A549 (cell line): ENCODE measurements around the gene TBC1D24. TPM values are rescaled to one million over a fixed set of nuclear protein-coding genes. Genes with fewer than 3 reads are reported as not detected.

Source experiments
- ATAC-seq, 2 experiments: fragments of 200-7000 bp in 1 of 2; fragments of >200 bp in 1 of 2; cut with Nextera tagmentation in 1 of 2; cut with Tn5 transposase in 1 of 2; 3 replicates each; pipeline versions ENCODE4 v1.8.0 to v1.9.1; 2018 to 2020; ENCODE audit warnings: mild to moderate bottlenecking in 1 of 2, moderate library complexity in 1 of 2
- CTCF ChIA-PET: fragments of 300-600 bp; sonication (Branson Sonifier 250); formaldehyde crosslinking; extraction: SDS; loops from one replicate; lab custom pipeline; 2021; ENCODE audit warnings: antibody characterized with exemption, inconsistent platforms; lab: Yijun Ruan, JAX
- POLR2A ChIA-PET: fragments of 350-600 bp; formaldehyde crosslinking; extraction: SDS; loops from one replicate; lab custom pipeline; 2021; ENCODE audit warnings: antibody characterized with exemption, inconsistent platforms; lab: Yijun Ruan, JAX
- DNase-seq, 2 experiments: peaks; one replicate each; pipeline versions ENCODE4 v3.0.0 to v3.0.0-alpha.2; 2011 to 2016; ENCODE audit warnings: low read depth in 1 of 2, low spot score in 1 of 2
- FAIRE-seq: peaks from 2 replicates; lab custom pipeline; 2011; peaks lifted over from hg19 to GRCh38; lab: Jason Lieb, UNC
- H3K27ac ChIP-seq, 2 experiments: fragments of >200 bp; sonication (Bioruptor Twin); formaldehyde crosslinking; 3 replicates each; pipeline ENCODE4 v1.5.1; 2016 to 2017
- H3K4me1 ChIP-seq: fragments of >200 bp; sonication (Bioruptor Twin); formaldehyde crosslinking; 3 replicates; pipeline ENCODE4 v1.6.1; 2016
- H3K4me2 ChIP-seq: fragments of >200 bp; sonication (Bioruptor Twin); formaldehyde crosslinking; 3 replicates; pipeline ENCODE4 v1.6.1; 2016
- H3K4me3 ChIP-seq: fragments of >200 bp; sonication (Bioruptor Twin); formaldehyde crosslinking; 3 replicates; pipeline ENCODE4 v1.5.1; 2016
- H3K9me3 ChIP-seq: fragments of >200 bp; sonication (Bioruptor Twin); formaldehyde crosslinking; 3 replicates; pipeline ENCODE4 v1.6.1; 2016
- CBX2 ChIP-seq: fragments of 200-600 bp; sonication (generic); IDR thresholded peaks from 2 replicates; pipeline ENCODE4 v1.6.1; 2016; ENCODE audit warnings: low read depth, mild to moderate bottlenecking, borderline replicate concordance
- CEBPB ChIP-seq, 2 experiments: fragments of >200 bp in 1 of 2; sonication (Bioruptor Twin) in 1 of 2; formaldehyde crosslinking in 1 of 2; IDR thresholded peaks; 2 replicates each; pipeline ENCODE4 v1.6.1; 2012 to 2016
- EHF ChIP-seq: fragments of 250-450 bp; sonication (Bioruptor Pico); IDR thresholded peaks from 2 replicates; pipeline ENCODE4 v1.5.0; 2020; ENCODE audit warnings: mild to moderate bottlenecking
- FOSL2 ChIP-seq, 2 experiments: fragments of 450-650 bp in 1 of 2; fragments of >200 bp in 1 of 2; sonication (Bioruptor Twin) in 1 of 2; formaldehyde crosslinking; IDR thresholded peaks; 2 replicates each; pipeline versions ENCODE4 v1.5.0 to v1.6.1; 2016 to 2020; ENCODE audit warnings: mild to moderate bottlenecking in 1 of 2, moderate library complexity in 1 of 2
- GATA3 ChIP-seq: IDR thresholded peaks from 2 replicates; pipeline ENCODE4 v1.6.1; 2012; ENCODE audit warnings: borderline replicate concordance
- HEYL ChIP-seq: fragments of 250-450 bp; sonication (Bioruptor Pico); IDR thresholded peaks from 2 replicates; pipeline ENCODE4 v1.8.0; 2021; ENCODE audit warnings: mild to moderate bottlenecking, moderate library complexity
- HOXB13 ChIP-seq: fragments of 250-450 bp; sonication (Bioruptor Pico); IDR thresholded peaks from 2 replicates; pipeline ENCODE4 v1.5.0; 2020; ENCODE audit warnings: low read depth, mild to moderate bottlenecking, moderate library complexity
- MYC ChIP-seq: IDR thresholded peaks from 2 replicates; pipeline ENCODE4 v1.6.1; 2012; ENCODE audit warnings: mild to moderate bottlenecking, inconsistent platforms, low read length, improper control_type of control experiment, borderline replicate concordance
- NFE2L2 ChIP-seq: fragments of 150-350 bp; conservative IDR thresholded peaks from 2 replicates; pipeline ENCODE4 v1.6.1; 2014; ENCODE audit warnings: low read length
- NPAS2 ChIP-seq: fragments of 250-450 bp; sonication (Bioruptor Pico); IDR thresholded peaks from 2 replicates; pipeline ENCODE4 v1.8.0; 2022; ENCODE audit warnings: mild to moderate bottlenecking, moderate library complexity, borderline replicate concordance
- PHF8 ChIP-seq: fragments of 200-600 bp; sonication (generic); IDR thresholded peaks from 2 replicates; pipeline ENCODE4 v1.6.1; 2016; ENCODE audit warnings: low read depth, mild to moderate bottlenecking, antibody characterized with exemption, moderate library complexity, borderline replicate concordance
- POLR2A ChIP-seq: IDR thresholded peaks from 2 replicates; pipeline ENCODE4 v1.6.1; 2012; ENCODE audit warnings: mild to moderate bottlenecking, low read length
- RAD21 ChIP-seq, 2 experiments: fragments of >200 bp in 1 of 2; sonication (Bioruptor Twin) in 1 of 2; formaldehyde crosslinking in 1 of 2; IDR thresholded peaks in 1 of 2; conservative IDR thresholded peaks in 1 of 2; 2 replicates in 1 of 2; 3 replicates in 1 of 2; pipeline ENCODE4 v1.6.1; 2012 to 2018; ENCODE audit warnings: inconsistent platforms in 1 of 2
- RNF2 ChIP-seq: fragments of 200-600 bp; sonication (generic); IDR thresholded peaks from 2 replicates; pipeline ENCODE4 v1.6.1; 2016; ENCODE audit warnings: low read depth, mild to moderate bottlenecking, antibody characterized with exemption, moderate library complexity, borderline replicate concordance
- SMC3 ChIP-seq: fragments of >200 bp; sonication (Bioruptor Twin); formaldehyde crosslinking; IDR thresholded peaks from 3 replicates; pipeline ENCODE4 v1.6.1; 2018; ENCODE audit warnings: inconsistent platforms
- SREBF2 ChIP-seq: fragments of 450-650 bp; IDR thresholded peaks from 2 replicates; pipeline ENCODE4 v1.6.1; 2014; ENCODE audit warnings: mild to moderate bottlenecking, moderate library complexity
- TFCP2L1 ChIP-seq: fragments of 250-450 bp; sonication (Bioruptor Pico); IDR thresholded peaks from 2 replicates; pipeline ENCODE4 v1.5.0; 2021; ENCODE audit warnings: mild to moderate bottlenecking
- WGBS: methylation state at CpG from one replicate; pipeline ENCODE4 v1.1.6; 2017; ENCODE audit errors: missing lambda C conversion rate; 5-methylcytosine and 5-hydroxymethylcytosine counted together
- polyA plus RNA-seq, 4 experiments: library from polyadenylated mRNA; depleted of rRNA in 3 of 4; stranded (reverse); fragments of >200 nt; fragmentation: RNase III in 1 of 4; extraction: RNeasy Plus Mini Kit Qiagen cat#74134 plus additional on column Dnase treatment in 1 of 4; gene quantifications; 2 replicates in 3 of 4; 3 replicates in 1 of 4; pipeline ENCODE4 v1.2.3, GENCODE V29; 2011 to 2017
- TF ChIP-seq, protein P1 (sequence below): fragments of 200-600 bp; sonication (generic); IDR thresholded peaks from 2 replicates; pipeline ENCODE4 v1.6.1; 2016; ENCODE audit warnings: antibody characterized with exemption, mild to moderate bottlenecking, moderate library complexity
- TF ChIP-seq, protein P2 (sequence below): fragments of >200 bp; sonication (Bioruptor Twin); formaldehyde crosslinking; IDR thresholded peaks from 3 replicates; pipeline ENCODE4 v1.5.1; 2016

The TBC1D24 gene
- polyA plus RNA-seq, 2 of the 4 experiments (the other 2 are of a cell fraction): 4.2 to 7.3 TPM

DNA sequence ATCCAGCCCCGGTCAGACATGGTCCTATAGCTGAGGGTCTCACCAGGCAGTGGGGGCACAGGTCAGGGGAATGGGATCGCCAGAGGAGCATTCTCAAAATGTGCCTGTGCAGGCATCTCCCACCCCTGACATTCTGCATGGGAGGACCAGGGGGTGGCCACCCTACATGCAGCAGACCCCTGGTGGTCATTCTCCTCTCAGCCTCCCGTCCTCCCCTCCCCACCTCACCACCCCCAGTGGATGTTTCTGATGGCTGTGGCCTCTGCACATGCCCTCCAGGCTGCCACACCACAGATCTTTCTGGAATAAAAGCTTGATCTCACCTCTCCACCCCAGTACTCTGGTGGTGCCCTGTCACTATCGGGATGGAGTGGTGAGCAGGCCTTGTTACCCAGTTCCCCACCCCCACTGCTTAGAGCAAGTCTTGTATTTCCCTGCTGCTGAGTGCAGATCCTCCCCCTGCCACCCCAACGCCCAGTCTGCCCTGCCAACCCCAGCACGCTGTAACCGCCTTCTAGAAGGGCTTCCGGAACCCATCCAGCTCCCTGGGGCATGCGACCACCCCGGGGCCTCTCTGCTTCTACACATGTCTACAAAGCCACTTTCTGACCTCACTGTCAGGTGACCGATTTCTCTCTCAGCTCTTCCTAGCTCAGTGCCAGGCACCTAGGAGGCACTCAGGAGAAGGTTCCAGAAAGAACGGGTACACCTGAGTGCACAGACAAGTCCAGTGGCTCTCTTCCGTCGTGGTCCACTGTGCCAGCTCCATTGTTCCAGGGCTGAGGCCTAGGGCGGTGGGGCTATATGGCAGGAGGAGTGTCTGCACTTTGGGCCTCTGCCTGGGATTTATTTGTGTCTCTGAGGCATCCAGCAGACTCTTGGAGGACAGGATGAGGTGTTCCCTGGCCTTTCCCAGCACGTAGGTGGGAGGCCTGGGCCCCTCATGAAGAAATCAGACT, 9.3 kb downstream of the TBC1D24 start:
- TF ChIP-seq, protein P1, sequence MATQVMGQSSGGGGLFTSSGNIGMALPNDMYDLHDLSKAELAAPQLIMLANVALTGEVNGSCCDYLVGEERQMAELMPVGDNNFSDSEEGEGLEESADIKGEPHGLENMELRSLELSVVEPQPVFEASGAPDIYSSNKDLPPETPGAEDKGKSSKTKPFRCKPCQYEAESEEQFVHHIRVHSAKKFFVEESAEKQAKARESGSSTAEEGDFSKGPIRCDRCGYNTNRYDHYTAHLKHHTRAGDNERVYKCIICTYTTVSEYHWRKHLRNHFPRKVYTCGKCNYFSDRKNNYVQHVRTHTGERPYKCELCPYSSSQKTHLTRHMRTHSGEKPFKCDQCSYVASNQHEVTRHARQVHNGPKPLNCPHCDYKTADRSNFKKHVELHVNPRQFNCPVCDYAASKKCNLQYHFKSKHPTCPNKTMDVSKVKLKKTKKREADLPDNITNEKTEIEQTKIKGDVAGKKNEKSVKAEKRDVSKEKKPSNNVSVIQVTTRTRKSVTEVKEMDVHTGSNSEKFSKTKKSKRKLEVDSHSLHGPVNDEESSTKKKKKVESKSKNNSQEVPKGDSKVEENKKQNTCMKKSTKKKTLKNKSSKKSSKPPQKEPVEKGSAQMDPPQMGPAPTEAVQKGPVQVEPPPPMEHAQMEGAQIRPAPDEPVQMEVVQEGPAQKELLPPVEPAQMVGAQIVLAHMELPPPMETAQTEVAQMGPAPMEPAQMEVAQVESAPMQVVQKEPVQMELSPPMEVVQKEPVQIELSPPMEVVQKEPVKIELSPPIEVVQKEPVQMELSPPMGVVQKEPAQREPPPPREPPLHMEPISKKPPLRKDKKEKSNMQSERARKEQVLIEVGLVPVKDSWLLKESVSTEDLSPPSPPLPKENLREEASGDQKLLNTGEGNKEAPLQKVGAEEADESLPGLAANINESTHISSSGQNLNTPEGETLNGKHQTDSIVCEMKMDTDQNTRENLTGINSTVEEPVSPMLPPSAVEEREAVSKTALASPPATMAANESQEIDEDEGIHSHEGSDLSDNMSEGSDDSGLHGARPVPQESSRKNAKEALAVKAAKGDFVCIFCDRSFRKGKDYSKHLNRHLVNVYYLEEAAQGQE: no peak
- TF ChIP-seq HOXB13 (CRISPR knock-in tag): no peak
- TF ChIP-seq FOSL2 (IDR thresholded peaks at IDR 0.05): no peak
- TF ChIP-seq FOSL2 (CRISPR knock-in tag; IDR thresholded peaks at IDR 0.05): no peak
- no peak for TF ChIP-seq SMC3
- TF ChIP-seq NFE2L2: no peak
- TF ChIP-seq MYC: no peak
- TF ChIP-seq CBX2: no peak
- TF ChIP-seq, all 56 proteins: peak for 0
- Histone ChIP-seq H3K4me1 (no peaks in the 10 kb centered on the region), H3K4me2 (no peak overlapping the region), H3K4me3 (no peak overlapping the region), H3K9me3 (no peaks in the 10 kb centered on the region), H3K27ac (no peak overlapping the region)
- WGBS: 86% methylated on average over 10 of the region's 16 CpGs
- FAIRE-seq (no peak), ATAC-seq (no peak; a peak in 1 of 6 replicates), DNase-seq (no peak)
- CTCF ChIA-PET: interaction anchor here (1.1 to 13.5 kb wide), 2 partner anchors 16 to 144 kb away, joined by 5 to 98 read pairs; partner anchors contain the start of gene ABCA3
- POLR2A ChIA-PET: no interaction called here

DNA sequence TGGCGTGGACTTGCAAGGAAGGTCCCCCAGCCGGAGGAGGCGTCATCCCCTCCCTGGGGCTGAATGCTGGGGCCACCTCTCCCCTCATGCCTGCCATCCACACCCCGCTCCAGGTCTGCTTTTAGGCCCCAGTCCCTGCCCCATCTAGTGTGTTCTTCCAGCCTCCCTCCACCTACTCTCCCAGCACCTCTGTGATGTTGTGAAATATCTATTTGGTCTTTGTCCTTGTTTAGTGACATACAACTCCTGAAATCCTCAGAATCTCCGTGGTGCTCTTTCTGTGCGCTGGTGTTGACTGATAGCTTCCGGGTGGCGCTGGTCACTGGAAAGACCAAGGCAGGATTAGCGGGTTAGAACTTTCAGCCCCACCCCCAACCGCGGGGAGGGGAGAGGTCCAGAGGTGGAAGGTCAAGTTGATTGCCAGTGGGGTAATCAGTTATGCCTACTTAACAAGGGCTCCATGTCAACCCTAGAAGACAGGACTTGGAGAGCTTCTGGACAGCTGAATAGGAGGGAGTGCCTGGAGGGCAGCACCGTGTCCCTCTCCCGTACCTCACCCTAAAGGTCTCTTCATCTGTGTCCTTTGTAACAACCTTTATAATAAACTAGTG, 10.1 kb downstream of the TBC1D24 start:
- Histone ChIP-seq H3K4me3 (no peak overlapping the region), H3K4me1 (no peaks in the 10 kb centered on the region), H3K27ac (no peak overlapping the region), H3K9me3 (no peaks in the 10 kb centered on the region), H3K4me2 (no peak overlapping the region)
- ATAC-seq (no peak), DNase-seq (no peak), FAIRE-seq (no peak)
- POLR2A ChIA-PET: interaction anchor here (1.3 kb wide), 1 partner anchor 10 kb away, joined by 3 read pairs; the partner anchor contains the start of gene TBC1D24
- CTCF ChIA-PET: interaction anchor here (1.1 to 13.5 kb wide), 2 partner anchors 16 to 145 kb away, joined by 5 to 98 read pairs; partner anchors contain the start of gene ABCA3
- 86% methylated on average over 13 of the region's 13 CpGs for WGBS
- TF ChIP-seq CEBPB (IDR thresholded peaks at IDR 0.05) (no peak), POLR2A (no peak), SREBF2 (no peak), HEYL (CRISPR knock-in tag) (no peak), NPAS2 (CRISPR knock-in tag) (no peak), RAD21 (conservative IDR thresholded peaks at IDR 0.05 in 1 of 2, IDR thresholded peaks at IDR 0.05 in 1 of 2) (no peak)

DNA sequence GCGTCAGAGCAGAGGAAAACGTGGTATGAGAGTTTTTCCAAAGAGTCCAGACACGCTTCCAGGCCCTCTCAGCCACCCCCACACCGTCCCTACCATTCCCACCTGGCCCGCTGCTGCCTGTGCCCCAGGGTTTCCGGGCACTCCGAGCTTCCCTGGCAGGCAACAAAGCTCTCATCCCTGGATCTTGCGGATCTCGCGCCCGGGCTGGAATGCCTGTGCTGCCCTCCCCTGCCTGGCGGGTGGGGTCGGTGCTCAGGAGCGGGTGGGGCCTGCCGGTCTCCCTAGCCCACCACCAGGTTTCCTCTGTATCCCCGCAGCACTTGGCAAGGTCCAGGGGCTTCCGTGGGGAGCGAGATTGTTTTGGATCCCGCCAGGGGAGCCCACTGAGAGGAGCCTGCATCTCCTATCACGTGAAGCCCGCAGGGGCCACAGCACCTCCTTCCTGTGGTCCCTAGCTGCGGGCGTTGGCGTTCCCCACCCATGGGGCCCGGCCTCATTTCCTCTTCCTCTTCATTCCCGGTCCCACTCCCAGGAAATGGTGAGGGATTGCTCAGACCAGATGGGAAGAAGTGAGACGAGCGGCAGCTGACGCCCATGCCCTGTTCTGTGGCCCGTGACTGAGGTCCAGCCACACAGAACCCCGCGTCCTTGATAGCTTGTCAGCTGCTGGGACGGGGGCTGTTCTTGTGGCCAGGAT, 11.0 kb downstream of the TBC1D24 start:
- ChIA-PET CTCF (interaction anchor here (0.8 to 13.5 kb wide), 4 partner anchors 8 to 190 kb away, joined by 3 to 98 read pairs (median 4); no protein-coding TSS in a partner anchor), POLR2A (interaction anchor here (1.3 kb wide), 1 partner anchor 11 kb away, joined by 3 read pairs; the partner anchor contains the start of gene TBC1D24)
- Histone ChIP-seq H3K4me2 (no peak overlapping the region), H3K9me3 (no peaks in the 10 kb centered on the region), H3K4me1 (no peaks in the 10 kb centered on the region), H3K4me3 (no peak overlapping the region), H3K27ac (no peak overlapping the region)
- WGBS: 84% methylated on average over 32 of the region's 33 CpGs
- TF ChIP-seq EHF (no peak), RNF2 (no peak), GATA3 (no peak), HOXB13 (CRISPR knock-in tag) (no peak), NPAS2 (CRISPR knock-in tag) (no peak), PHF8 (no peak), TFCP2L1 (no peak)
- TF ChIP-seq, protein P2, sequence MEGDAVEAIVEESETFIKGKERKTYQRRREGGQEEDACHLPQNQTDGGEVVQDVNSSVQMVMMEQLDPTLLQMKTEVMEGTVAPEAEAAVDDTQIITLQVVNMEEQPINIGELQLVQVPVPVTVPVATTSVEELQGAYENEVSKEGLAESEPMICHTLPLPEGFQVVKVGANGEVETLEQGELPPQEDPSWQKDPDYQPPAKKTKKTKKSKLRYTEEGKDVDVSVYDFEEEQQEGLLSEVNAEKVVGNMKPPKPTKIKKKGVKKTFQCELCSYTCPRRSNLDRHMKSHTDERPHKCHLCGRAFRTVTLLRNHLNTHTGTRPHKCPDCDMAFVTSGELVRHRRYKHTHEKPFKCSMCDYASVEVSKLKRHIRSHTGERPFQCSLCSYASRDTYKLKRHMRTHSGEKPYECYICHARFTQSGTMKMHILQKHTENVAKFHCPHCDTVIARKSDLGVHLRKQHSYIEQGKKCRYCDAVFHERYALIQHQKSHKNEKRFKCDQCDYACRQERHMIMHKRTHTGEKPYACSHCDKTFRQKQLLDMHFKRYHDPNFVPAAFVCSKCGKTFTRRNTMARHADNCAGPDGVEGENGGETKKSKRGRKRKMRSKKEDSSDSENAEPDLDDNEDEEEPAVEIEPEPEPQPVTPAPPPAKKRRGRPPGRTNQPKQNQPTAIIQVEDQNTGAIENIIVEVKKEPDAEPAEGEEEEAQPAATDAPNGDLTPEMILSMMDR: no peak
- DNase-seq: no peak
- no peak for FAIRE-seq
- no peak for ATAC-seq
